ENCODE measurements around the gene ARFGAP1.

The ARFGAP1 gene

GRCh38 chr20:63255931-63256704 is 16.5 kb upstream of the ARFGAP1 start:
- peaks cover 54% of the 10 kb centered on the region for H3K4me1 ChIP-seq (ENCODE audit: insufficient read depth, insufficient read length)
- no peaks in the 10 kb centered on the region for H3K9me3 ChIP-seq (ENCODE audit: insufficient read depth, low read length)
- TF ChIP-seq ZNF274 (IDR thresholded peaks at IDR 0.05; ENCODE audit: low read depth, low read length): no peak
- TF ChIP-seq SUZ12 (IDR thresholded peaks at IDR 0.05; ENCODE audit: extremely low read depth, insufficient read depth, insufficient read length): no peak
- no peak for TF ChIP-seq YY1 (IDR thresholded peaks at IDR 0.05; ENCODE audit: insufficient read depth, insufficient read length)
- no peak for DNase-seq (ENCODE audit: low read depth, low spot score)
- H3K9ac ChIP-seq (ENCODE audit: insufficient read length, low read depth): peak overlapping the region; percentile 44
- H3K4me3 ChIP-seq (ENCODE audit: insufficient read length, low read depth): no peak overlapping the region
- peaks cover 3% of the 10 kb centered on the region for H3K36me3 ChIP-seq (ENCODE audit: insufficient read depth, insufficient read length, low read length)
- peaks cover 41% of the 10 kb centered on the region for H3K27me3 ChIP-seq (ENCODE audit: insufficient read depth, insufficient read length)

- Histone ChIP-seq H3K27me3 (ENCODE audit: insufficient read depth, insufficient read length) (peaks cover 37% of the 10 kb centered on the region), H3K36me3 (ENCODE audit: insufficient read depth, insufficient read length, low read length) (peaks cover 3% of the 10 kb centered on the region), H3K9ac (ENCODE audit: insufficient read length, low read depth) (no peak overlapping the region), H3K4me3 (ENCODE audit: insufficient read length, low read depth) (no peak overlapping the region), H3K9me3 (ENCODE audit: insufficient read depth, low read length) (no peaks in the 10 kb centered on the region), H3K4me1 (ENCODE audit: insufficient read depth, insufficient read length) (peaks cover 56% of the 10 kb centered on the region)
- no peak for TF ChIP-seq YY1 (IDR thresholded peaks at IDR 0.05; ENCODE audit: insufficient read depth, insufficient read length)
- TF ChIP-seq SUZ12 (IDR thresholded peaks at IDR 0.05; ENCODE audit: extremely low read depth, insufficient read depth, insufficient read length): no peak
- no peak for DNase-seq (ENCODE audit: low read depth, low spot score)
Observed at GRCh38 chr20:63256954-63257353, 15.7 kb upstream of the ARFGAP1 start.

- no peak for DNase-seq (ENCODE audit: low read depth, low spot score)
- no peak overlapping the region for H3K9ac ChIP-seq (ENCODE audit: insufficient read length, low read depth)
- peaks cover 30% of the 10 kb centered on the region for H3K27me3 ChIP-seq (ENCODE audit: insufficient read depth, insufficient read length)
- peaks cover 54% of the 10 kb centered on the region for H3K4me1 ChIP-seq (ENCODE audit: insufficient read depth, insufficient read length)
- H3K36me3 ChIP-seq (ENCODE audit: insufficient read depth, insufficient read length, low read length): peaks cover 3% of the 10 kb centered on the region
- no peaks in the 10 kb centered on the region for H3K9me3 ChIP-seq (ENCODE audit: insufficient read depth, low read length)
- H3K4me3 ChIP-seq (ENCODE audit: insufficient read length, low read depth): no peak overlapping the region
- TF ChIP-seq ZNF274 (IDR thresholded peaks at IDR 0.05; ENCODE audit: low read depth, low read length) (no peak), YY1 (IDR thresholded peaks at IDR 0.05; ENCODE audit: insufficient read depth, insufficient read length) (no peak), SUZ12 (IDR thresholded peaks at IDR 0.05; ENCODE audit: extremely low read depth, insufficient read depth, insufficient read length) (no peak)
Observed at GRCh38 chr20:63257629-63258028, 15.0 kb upstream of the ARFGAP1 start.

GRCh38 chr20:63258781-63259180 is 13.8 kb upstream of the ARFGAP1 start:
- Histone ChIP-seq H3K36me3 (ENCODE audit: insufficient read depth, insufficient read length, low read length) (peaks cover 3% of the 10 kb centered on the region), H3K4me1 (ENCODE audit: insufficient read depth, insufficient read length) (peaks cover 47% of the 10 kb centered on the region), H3K4me3 (ENCODE audit: insufficient read length, low read depth) (no peak overlapping the region), H3K9ac (ENCODE audit: insufficient read length, low read depth) (no peak overlapping the region), H3K27me3 (ENCODE audit: insufficient read depth, insufficient read length) (peaks cover 24% of the 10 kb centered on the region), H3K9me3 (ENCODE audit: insufficient read depth, low read length) (no peaks in the 10 kb centered on the region)
- TF ChIP-seq ZNF274 (IDR thresholded peaks at IDR 0.05; ENCODE audit: low read depth, low read length): no peak
- TF ChIP-seq YY1 (IDR thresholded peaks at IDR 0.05; ENCODE audit: insufficient read depth, insufficient read length): no peak
- TF ChIP-seq SUZ12 (IDR thresholded peaks at IDR 0.05; ENCODE audit: extremely low read depth, insufficient read depth, insufficient read length): no peak
- no peak for DNase-seq (ENCODE audit: low read depth, low spot score)

GRCh38 chr20:63259734-63260460 is 12.7 kb upstream of the ARFGAP1 start:
- peaks cover 45% of the 10 kb centered on the region for H3K4me1 ChIP-seq (ENCODE audit: insufficient read depth, insufficient read length)
- H3K4me3 ChIP-seq (ENCODE audit: insufficient read length, low read depth): no peak overlapping the region
- H3K9me3 ChIP-seq (ENCODE audit: insufficient read depth, low read length): no peaks in the 10 kb centered on the region
- peaks cover 3% of the 10 kb centered on the region for H3K36me3 ChIP-seq (ENCODE audit: insufficient read depth, insufficient read length, low read length)
- no peak for TF ChIP-seq ZNF274 (IDR thresholded peaks at IDR 0.05; ENCODE audit: low read depth, low read length)
- no peak for TF ChIP-seq SUZ12 (IDR thresholded peaks at IDR 0.05; ENCODE audit: extremely low read depth, insufficient read depth, insufficient read length)
- TF ChIP-seq YY1 (IDR thresholded peaks at IDR 0.05; ENCODE audit: insufficient read depth, insufficient read length): no peak
- H3K9ac ChIP-seq (ENCODE audit: insufficient read length, low read depth): peak overlapping the region; percentile 9
- H3K27me3 ChIP-seq (ENCODE audit: insufficient read depth, insufficient read length): peaks cover 21% of the 10 kb centered on the region
- no peak for DNase-seq (ENCODE audit: low read depth, low spot score)

- no peak overlapping the region for H3K4me3 ChIP-seq (ENCODE audit: insufficient read length, low read depth)
Observed at GRCh38 chr20:63260521-63260920, 12.1 kb upstream of the ARFGAP1 start.

More at GRCh38 chr20:63260521-63260920, 12.1 kb upstream of the ARFGAP1 start:
- no peak for DNase-seq (ENCODE audit: low read depth, low spot score)
- Histone ChIP-seq H3K9ac (ENCODE audit: insufficient read length, low read depth) (peak overlapping the region; percentile 43), H3K4me1 (ENCODE audit: insufficient read depth, insufficient read length) (peaks cover 39% of the 10 kb centered on the region), H3K27me3 (ENCODE audit: insufficient read depth, insufficient read length) (peaks cover 15% of the 10 kb centered on the region), H3K9me3 (ENCODE audit: insufficient read depth, low read length) (no peaks in the 10 kb centered on the region), H3K36me3 (ENCODE audit: insufficient read depth, insufficient read length, low read length) (peaks cover 3% of the 10 kb centered on the region)
- no peak for TF ChIP-seq YY1 (IDR thresholded peaks at IDR 0.05; ENCODE audit: insufficient read depth, insufficient read length)
- no peak for TF ChIP-seq SUZ12 (IDR thresholded peaks at IDR 0.05; ENCODE audit: extremely low read depth, insufficient read depth, insufficient read length)
- no peak for TF ChIP-seq ZNF274 (IDR thresholded peaks at IDR 0.05; ENCODE audit: low read depth, low read length)

Measured in NT2/D1 (cell line).